ENCODE results near the gene FADS6. TPM values are rescaled to one million over a fixed set of nuclear protein-coding genes. Genes with fewer than 3 reads are reported as not detected.

FADS6 gene
- polyA plus RNA-seq, 1 donor from 2014 or later = not detected

- H3K27ac ChIP-seq (ENCODE audit: low read length) = no peak overlapping the region
- TF ChIP-seq EZH2 (IDR thresholded peaks at IDR 0.05; ENCODE audit: borderline replicate concordance, insufficient read depth, low read length, poor library complexity, severe bottlenecking) (no peak), TAF1 (IDR thresholded peaks at IDR 0.05; ENCODE audit: low read depth) (no peak), EP300 (conservative IDR thresholded peaks at IDR 0.05; ENCODE audit: poor library complexity, severe bottlenecking) (no peak), CTCF (IDR thresholded peaks at IDR 0.05; ENCODE audit: poor library complexity, severe bottlenecking) (no peak), POLR2AphosphoS5 (IDR thresholded peaks at IDR 0.05) (no peak), MXI1 (conservative IDR thresholded peaks at IDR 0.05; ENCODE audit: poor library complexity, severe bottlenecking) (no peak), SMC3 (conservative IDR thresholded peaks at IDR 0.05; ENCODE audit: poor library complexity) (no peak), RAD21 (conservative IDR thresholded peaks at IDR 0.05) (no peak)
- TF ChIP-seq, protein P1, sequence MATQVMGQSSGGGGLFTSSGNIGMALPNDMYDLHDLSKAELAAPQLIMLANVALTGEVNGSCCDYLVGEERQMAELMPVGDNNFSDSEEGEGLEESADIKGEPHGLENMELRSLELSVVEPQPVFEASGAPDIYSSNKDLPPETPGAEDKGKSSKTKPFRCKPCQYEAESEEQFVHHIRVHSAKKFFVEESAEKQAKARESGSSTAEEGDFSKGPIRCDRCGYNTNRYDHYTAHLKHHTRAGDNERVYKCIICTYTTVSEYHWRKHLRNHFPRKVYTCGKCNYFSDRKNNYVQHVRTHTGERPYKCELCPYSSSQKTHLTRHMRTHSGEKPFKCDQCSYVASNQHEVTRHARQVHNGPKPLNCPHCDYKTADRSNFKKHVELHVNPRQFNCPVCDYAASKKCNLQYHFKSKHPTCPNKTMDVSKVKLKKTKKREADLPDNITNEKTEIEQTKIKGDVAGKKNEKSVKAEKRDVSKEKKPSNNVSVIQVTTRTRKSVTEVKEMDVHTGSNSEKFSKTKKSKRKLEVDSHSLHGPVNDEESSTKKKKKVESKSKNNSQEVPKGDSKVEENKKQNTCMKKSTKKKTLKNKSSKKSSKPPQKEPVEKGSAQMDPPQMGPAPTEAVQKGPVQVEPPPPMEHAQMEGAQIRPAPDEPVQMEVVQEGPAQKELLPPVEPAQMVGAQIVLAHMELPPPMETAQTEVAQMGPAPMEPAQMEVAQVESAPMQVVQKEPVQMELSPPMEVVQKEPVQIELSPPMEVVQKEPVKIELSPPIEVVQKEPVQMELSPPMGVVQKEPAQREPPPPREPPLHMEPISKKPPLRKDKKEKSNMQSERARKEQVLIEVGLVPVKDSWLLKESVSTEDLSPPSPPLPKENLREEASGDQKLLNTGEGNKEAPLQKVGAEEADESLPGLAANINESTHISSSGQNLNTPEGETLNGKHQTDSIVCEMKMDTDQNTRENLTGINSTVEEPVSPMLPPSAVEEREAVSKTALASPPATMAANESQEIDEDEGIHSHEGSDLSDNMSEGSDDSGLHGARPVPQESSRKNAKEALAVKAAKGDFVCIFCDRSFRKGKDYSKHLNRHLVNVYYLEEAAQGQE (IDR thresholded peaks at IDR 0.05; ENCODE audit: borderline replicate concordance) = no peak
- H3F3A ChIP-seq (ENCODE audit: insufficient read depth, low read length, poor library complexity, severe bottlenecking) = no peaks in the 10 kb centered on the region
- no peaks in the 10 kb centered on the region for H3K9me2 ChIP-seq (ENCODE audit: insufficient read depth, low read length)
- no peaks in the 10 kb centered on the region for H3K36me3 ChIP-seq (ENCODE audit: insufficient read depth, low read length)
- no peak overlapping the region for H3K9ac ChIP-seq (ENCODE audit: low read length)
- no peak overlapping the region for H3K4me3 ChIP-seq (ENCODE audit: low read length)
- no peaks in the 10 kb centered on the region for H3K9me3 ChIP-seq (ENCODE audit: low read length)
- H4K20me1 ChIP-seq (ENCODE audit: insufficient read depth) = no peaks in the 10 kb centered on the region
- H3K79me2 ChIP-seq (replicated peaks; ENCODE audit: insufficient read depth, low read length) = no peaks in the 10 kb centered on the region
- H2AFZ ChIP-seq (ENCODE audit: low read depth, low read length) = no peak overlapping the region
- H3K27me3 ChIP-seq (ENCODE audit: insufficient read depth, low read depth, low read length) = peaks cover 44% of the 10 kb centered on the region
- H3K4me2 ChIP-seq (ENCODE audit: low read length) = no peak overlapping the region
Observed at GRCh38 chr17:74890554-74890953, 2.9 kb downstream of the FADS6 start.

GRCh38 chr17:74888469-74888868 is 5.0 kb downstream of the FADS6 start:
- H3K27me3 ChIP-seq (ENCODE audit: insufficient read depth, low read depth, low read length) = peaks cover 23% of the 10 kb centered on the region
- H3K9me2 ChIP-seq (ENCODE audit: insufficient read depth, low read length) = no peaks in the 10 kb centered on the region
- no peak overlapping the region for H3K4me3 ChIP-seq (ENCODE audit: low read length)
- H3K9me3 ChIP-seq (ENCODE audit: low read length) = no peaks in the 10 kb centered on the region
- no peak overlapping the region for H3K27ac ChIP-seq (ENCODE audit: low read length)
- no peak overlapping the region for H2AFZ ChIP-seq (ENCODE audit: low read depth, low read length)
- no peaks in the 10 kb centered on the region for H4K20me1 ChIP-seq (ENCODE audit: insufficient read depth)
- no peak for TF ChIP-seq EP300 (conservative IDR thresholded peaks at IDR 0.05; ENCODE audit: poor library complexity, severe bottlenecking)
- no peak for TF ChIP-seq RAD21 (conservative IDR thresholded peaks at IDR 0.05)
- TF ChIP-seq CTCF (IDR thresholded peaks at IDR 0.05; ENCODE audit: poor library complexity, severe bottlenecking) = no peak
- no peak for TF ChIP-seq SMC3 (conservative IDR thresholded peaks at IDR 0.05; ENCODE audit: poor library complexity)
- no peak for TF ChIP-seq EZH2 (IDR thresholded peaks at IDR 0.05; ENCODE audit: borderline replicate concordance, insufficient read depth, low read length, poor library complexity, severe bottlenecking)
- TF ChIP-seq, protein P1 (IDR thresholded peaks at IDR 0.05; ENCODE audit: borderline replicate concordance) = no peak
- TF ChIP-seq POLR2AphosphoS5 (IDR thresholded peaks at IDR 0.05) = no peak
- no peak for TF ChIP-seq MXI1 (conservative IDR thresholded peaks at IDR 0.05; ENCODE audit: poor library complexity, severe bottlenecking)
- no peak for TF ChIP-seq TAF1 (IDR thresholded peaks at IDR 0.05; ENCODE audit: low read depth)
- H3K9ac ChIP-seq (ENCODE audit: low read length) = no peak overlapping the region
- no peaks in the 10 kb centered on the region for H3K36me3 ChIP-seq (ENCODE audit: insufficient read depth, low read length)
- no peaks in the 10 kb centered on the region for H3K79me2 ChIP-seq (replicated peaks; ENCODE audit: insufficient read depth, low read length)
- no peak overlapping the region for H3K4me2 ChIP-seq (ENCODE audit: low read length)
- no peaks in the 10 kb centered on the region for H3F3A ChIP-seq (ENCODE audit: insufficient read depth, low read length, poor library complexity, severe bottlenecking)
